Renal pelvis (tissue), 12 donors: ENCODE results near the gene DHRS11. TPM values are rescaled to one million over a fixed set of nuclear protein-coding genes. Genes with fewer than 3 reads are reported as not detected.
A peak's percentile ranks its signal among the peaks of the same experiment; 100 is the strongest.

Experiments
- DNase-seq: peaks from one replicate; pipeline ENCODE4 v3.0.0-alpha.2; 2013
- long read RNA-seq, 16 experiments: transcript quantifications; one replicate each; lab custom pipeline, GENCODE V29; 2026
- polyA plus RNA-seq, 3 donors: library from polyadenylated mRNA; unstranded; fragments of 120-200 nt; gene quantifications; one replicate each; pipeline ENCODE4 v1.2.1, GENCODE V29; 2013; ENCODE audit not compliant: insufficient read length in 3 of 3

The DHRS11 gene
- polyA plus RNA-seq: 10 to 100 TPM; 23.3 to 32.3 (median 26.8) TPM
- long read RNA-seq, donor 1, full-length matches to known transcripts: 11 of 11 reads
- long read RNA-seq, donor 1, partial matches to known transcripts: 0 of 11 reads
- long read RNA-seq, donor 1, other reads (novel, unspliced or antisense): 0 of 11 reads
- long read RNA-seq, donor 2, full-length matches to known transcripts: 10 of 10 reads
- long read RNA-seq, donor 2, partial matches to known transcripts: 0 of 10 reads
- long read RNA-seq, donor 2, other reads (novel, unspliced or antisense): 0 of 10 reads
- long read RNA-seq, donor 3, full-length matches to known transcripts: 11 of 11 reads
- long read RNA-seq, donor 3, partial matches to known transcripts: 0 of 11 reads
- long read RNA-seq, donor 3, other reads (novel, unspliced or antisense): 0 of 11 reads
- long read RNA-seq, donor 4, full-length matches to known transcripts: 20 of 20 reads
- long read RNA-seq, donor 4, partial matches to known transcripts: 0 of 20 reads
- long read RNA-seq, donor 4, other reads (novel, unspliced or antisense): 0 of 20 reads
- long read RNA-seq, donor 5, full-length matches to known transcripts: 6 of 6 reads
- long read RNA-seq, donor 5, partial matches to known transcripts: 0 of 6 reads
- long read RNA-seq, donor 5, other reads (novel, unspliced or antisense): 0 of 6 reads
- long read RNA-seq, donor 6, full-length matches to known transcripts: 8 of 8 reads
- long read RNA-seq, donor 6, partial matches to known transcripts: 0 of 8 reads
- long read RNA-seq, donor 6, other reads (novel, unspliced or antisense): 0 of 8 reads
- long read RNA-seq, donor 7, full-length matches to known transcripts: 23 of 23 reads
- long read RNA-seq, donor 7, partial matches to known transcripts: 0 of 23 reads
- long read RNA-seq, donor 7, other reads (novel, unspliced or antisense): 0 of 23 reads
- long read RNA-seq, donor 8, full-length matches to known transcripts: 3 of 3 reads
- long read RNA-seq, donor 8, partial matches to known transcripts: 0 of 3 reads
- long read RNA-seq, donor 8, other reads (novel, unspliced or antisense): 0 of 3 reads
- long read RNA-seq, donor 9, full-length matches to known transcripts: 9 of 9 reads
- long read RNA-seq, donor 9, partial matches to known transcripts: 0 of 9 reads
- long read RNA-seq, donor 9, other reads (novel, unspliced or antisense): 0 of 9 reads
- long read RNA-seq, donor 10, full-length matches to known transcripts: 12 of 12 reads
- long read RNA-seq, donor 10, partial matches to known transcripts: 0 of 12 reads
- long read RNA-seq, donor 10, other reads (novel, unspliced or antisense): 0 of 12 reads
- long read RNA-seq, donor 11, full-length matches to known transcripts: 12 of 12 reads
- long read RNA-seq, donor 11, partial matches to known transcripts: 0 of 12 reads
- long read RNA-seq, donor 11, other reads (novel, unspliced or antisense): 0 of 12 reads
- long read RNA-seq, donor 12, full-length matches to known transcripts: 17 of 17 reads
- long read RNA-seq, donor 12, partial matches to known transcripts: 0 of 17 reads
- long read RNA-seq, donor 12, other reads (novel, unspliced or antisense): 0 of 17 reads
- long read RNA-seq, donor 13, full-length matches to known transcripts: 5 of 5 reads
- long read RNA-seq, donor 13, partial matches to known transcripts: 0 of 5 reads
- long read RNA-seq, donor 13, other reads (novel, unspliced or antisense): 0 of 5 reads
- long read RNA-seq, donor 14: 0 reads
- long read RNA-seq, donor 15: 0 reads
- long read RNA-seq, donor 16, full-length matches to known transcripts: 15 of 15 reads
- long read RNA-seq, donor 16, partial matches to known transcripts: 0 of 15 reads
- long read RNA-seq, donor 16, other reads (novel, unspliced or antisense): 0 of 15 reads

- DNase-seq: peak; percentile 75
Observed at GRCh38 chr17:36591434-36592315, at the start of gene DHRS11. TSS of gene DHRS11 (plus strand) at chr17:36591879. CDS start at chr17:36592010, 131 bp downstream.

GRCh38 chr17:36542755-36543154 lies 48.9 kb upstream of the DHRS11 start:
- DNase-seq: no peak

GRCh38 chr17:36544044-36544306 lies 47.7 kb upstream of the DHRS11 start:
- DNase-seq: peak; percentile 33

GRCh38 chr17:36544307-36545076 lies 47.2 kb upstream of the DHRS11 start, which contains the start of gene GGNBP2:
TSS of gene GGNBP2 (plus strand) at chr17:36544919. CDS start at chr17:36545725, 806 bp downstream.
- DNase-seq: peak; percentile 92

GRCh38 chr17:36545077-36545464 lies 46.6 kb upstream of the DHRS11 start:
- DNase-seq: no peak

- peak; percentile 98 for DNase-seq
Observed at GRCh38 chr17:36545465-36546417, 45.9 kb upstream of the DHRS11 start.

GRCh38 chr17:36546418-36547093 lies 45.1 kb upstream of the DHRS11 start:
- DNase-seq: no peak

- DNase-seq: no peak
Observed at GRCh38 chr17:36547776-36548175, 43.9 kb upstream of the DHRS11 start.

GRCh38 chr17:36550491-36551417 lies 40.9 kb upstream of the DHRS11 start:
- DNase-seq: no peak

GRCh38 chr17:36553459-36553858 lies 38.2 kb upstream of the DHRS11 start:
- no peak for DNase-seq

- no peak for DNase-seq
Observed at GRCh38 chr17:36566081-36566480, 25.6 kb upstream of the DHRS11 start.

GRCh38 chr17:36575028-36575427 lies 16.7 kb upstream of the DHRS11 start:
- DNase-seq: no peak

- DNase-seq: no peak
Observed at GRCh38 chr17:36576793-36577192, 14.9 kb upstream of the DHRS11 start.

- DNase-seq: no peak
Observed at GRCh38 chr17:36578671-36579070, 13.0 kb upstream of the DHRS11 start.

GRCh38 chr17:36583787-36584186 lies 7.9 kb upstream of the DHRS11 start:
- no peak for DNase-seq

- no peak for DNase-seq
Observed at GRCh38 chr17:36586138-36586537, 5.5 kb upstream of the DHRS11 start.
